HG03521 (cell line): ENCODE measurements around the gene PIGS.
"Not testable (repeated sequence)": the region's sequence is repeated elsewhere in the genome, so short reads cannot be mapped to it uniquely, and the experiment has no call there.

Experiments
- ATAC-seq: cut with Tn5 transposase; IDR thresholded peaks from one replicate; pipeline ENCODE4 v1.9.1; 2021; ENCODE audit warnings: mild to moderate bottlenecking, moderate library complexity; ENCODE audit not compliant: unreplicated experiment

The PIGS gene

GRCh38 chr17:28571361-28572122 is at the start of gene PIGS:
TSS of gene PIGS (minus strand) at chr17:28571524. CDS start at chr17:28571496, 28 bp downstream.
- ATAC-seq, result peak; percentile 86

- ATAC-seq, result no peak
Observed at GRCh38 chr17:28620010-28620409, 48.7 kb upstream of the PIGS start.

GRCh38 chr17:28618464-28618863 is 47.1 kb upstream of the PIGS start:
- no peak for ATAC-seq

- ATAC-seq, result no peak
Observed at GRCh38 chr17:28616281-28616680, 45.0 kb upstream of the PIGS start.

- no peak for ATAC-seq
Observed at GRCh38 chr17:28615260-28615940, 44.1 kb upstream of the PIGS start.

- no peak for ATAC-seq
Observed at GRCh38 chr17:28613931-28614381, 42.6 kb upstream of the PIGS start, which contains the start of gene RSKR. TSS of gene RSKR (minus strand) at chr17:28614185. CDS start at chr17:28614161, 24 bp downstream.

- no peak for ATAC-seq
Observed at GRCh38 chr17:28612936-28613872, 41.9 kb upstream of the PIGS start.

- ATAC-seq, result no peak
Observed at GRCh38 chr17:28612531-28612930, 41.2 kb upstream of the PIGS start.

GRCh38 chr17:28610376-28610775 is 39.1 kb upstream of the PIGS start:
- ATAC-seq, result no peak

- not testable (repeated sequence) for ATAC-seq
Observed at GRCh38 chr17:28604031-28604430, 32.7 kb upstream of the PIGS start.

GRCh38 chr17:28599311-28600184 is 28.2 kb upstream of the PIGS start:
- ATAC-seq, result peak; percentile 32

GRCh38 chr17:28598799-28599310 is 27.5 kb upstream of the PIGS start, which contains the start of gene SPAG5:
TSS of gene SPAG5 (minus strand) at chr17:28599025. CDS start at chr17:28598946, 79 bp downstream.
- peak; percentile 79 for ATAC-seq

- no peak for ATAC-seq
Observed at GRCh38 chr17:28598389-28598788, 27.1 kb upstream of the PIGS start.

- ATAC-seq, result no peak
Observed at GRCh38 chr17:28597606-28598383, 26.5 kb upstream of the PIGS start.

GRCh38 chr17:28592260-28592659 is 20.9 kb upstream of the PIGS start:
- no peak for ATAC-seq

GRCh38 chr17:28585851-28586250 is 14.5 kb upstream of the PIGS start:
- no peak for ATAC-seq

- no peak for ATAC-seq
Observed at GRCh38 chr17:28584434-28584833, 13.1 kb upstream of the PIGS start.

GRCh38 chr17:28582513-28582912 is 11.2 kb upstream of the PIGS start:
- ATAC-seq, result no peak

GRCh38 chr17:28580959-28581358 is 9.6 kb upstream of the PIGS start:
- no peak for ATAC-seq
